ENCODE data around the gene NABP1. TPM values are rescaled to one million over a fixed set of nuclear protein-coding genes. Genes with fewer than 3 reads are reported as not detected.

NABP1 gene
- polyA plus RNA-seq, 2 donors = 26.8 to 62.5 TPM

- H3K4me3 ChIP-seq (ENCODE audit: low read depth in 1 of 2, low read length in 2 of 2) = no peak overlapping the region
- peaks cover 0 to 3% of the 10 kb centered on the region in 2 donors for H3K4me1 ChIP-seq (ENCODE audit: control insufficient read depth in 2 of 2, insufficient read depth in 2 of 2, low read length in 1 of 2)
- H3K9me3 ChIP-seq (ENCODE audit: control insufficient read depth in 2 of 2, insufficient read depth in 1 of 2, low read depth in 1 of 2, low read length in 1 of 2) = no peaks in the 10 kb centered on the region
- WGBS, 2 donors = 52 to 67% methylated on average over 2 of the region's 2 CpGs
- no peaks in the 10 kb centered on the region for H3K27me3 ChIP-seq (ENCODE audit: control insufficient read depth in 1 of 2, insufficient read depth in 2 of 2, low read length in 2 of 2)
- H3K27ac ChIP-seq (ENCODE audit: low read depth in 2 of 2, low read length in 1 of 2) = no peak overlapping the region
- no peaks in the 10 kb centered on the region for H3K36me3 ChIP-seq (ENCODE audit: control insufficient read depth in 2 of 2, insufficient read depth in 2 of 2, low read length in 1 of 2)
Measured at GRCh38 chr2:191701696-191702095, 23.8 kb downstream of the NABP1 start.

- WGBS, 2 donors = 84 to 86% methylated on average over 7 of the region's 7 CpGs
- Histone ChIP-seq H3K4me3 (ENCODE audit: low read depth in 1 of 2, low read length in 2 of 2) (no peak overlapping the region), H3K36me3 (ENCODE audit: control insufficient read depth in 2 of 2, insufficient read depth in 2 of 2, low read length in 1 of 2) (no peaks in the 10 kb centered on the region)
Measured at GRCh38 chr2:191703079-191703725, 25.3 kb downstream of the NABP1 start.

DNA sequence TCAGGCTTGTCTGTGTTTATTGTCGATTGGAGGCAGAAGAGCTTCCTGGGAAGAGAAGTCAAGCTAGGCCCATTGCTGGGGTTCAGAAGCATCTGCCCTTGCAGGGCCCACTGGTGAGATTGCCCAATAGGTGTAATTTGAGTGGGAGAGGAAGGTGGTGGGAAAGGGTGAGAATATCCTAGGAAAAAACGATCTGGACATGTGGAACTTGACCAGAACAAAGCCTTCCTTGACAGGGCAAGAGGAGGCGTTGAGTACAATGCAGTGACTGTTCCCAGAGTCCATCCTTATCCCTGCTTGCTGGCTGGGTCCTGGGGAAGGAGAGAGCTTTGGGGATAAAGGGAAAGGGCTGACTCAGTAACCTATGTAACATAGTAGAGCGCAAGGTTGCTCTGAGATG, 27.1 kb downstream of the NABP1 start:
- Histone ChIP-seq H3K36me3 (ENCODE audit: control insufficient read depth in 2 of 2, insufficient read depth in 2 of 2, low read length in 1 of 2) (no peaks in the 10 kb centered on the region), H3K4me1 (ENCODE audit: control insufficient read depth in 2 of 2, insufficient read depth in 2 of 2, low read length in 1 of 2) (peaks cover 0 to 3% of the 10 kb centered on the region in 2 donors), H3K27me3 (ENCODE audit: control insufficient read depth in 1 of 2, insufficient read depth in 2 of 2, low read length in 2 of 2) (no peaks in the 10 kb centered on the region), H3K4me3 (ENCODE audit: low read depth in 1 of 2, low read length in 2 of 2) (no peak overlapping the region), H3K9me3 (ENCODE audit: control insufficient read depth in 2 of 2, insufficient read depth in 1 of 2, low read depth in 1 of 2, low read length in 1 of 2) (no peaks in the 10 kb centered on the region), H3K27ac (ENCODE audit: low read depth in 2 of 2, low read length in 1 of 2) (no peak overlapping the region)
- 85 to 88% methylated on average over 4 of the region's 4 CpGs for WGBS, 2 donors

More at GRCh38 chr2:191703079-191703725, 25.3 kb downstream of the NABP1 start:
- no peaks in the 10 kb centered on the region for H3K9me3 ChIP-seq (ENCODE audit: control insufficient read depth in 2 of 2, insufficient read depth in 1 of 2, low read depth in 1 of 2, low read length in 1 of 2)
- peaks cover 0 to 3% of the 10 kb centered on the region in 2 donors for H3K4me1 ChIP-seq (ENCODE audit: control insufficient read depth in 2 of 2, insufficient read depth in 2 of 2, low read length in 1 of 2)
- no peak overlapping the region for H3K27ac ChIP-seq (ENCODE audit: low read depth in 2 of 2, low read length in 1 of 2)
- no peaks in the 10 kb centered on the region for H3K27me3 ChIP-seq (ENCODE audit: control insufficient read depth in 1 of 2, insufficient read depth in 2 of 2, low read length in 2 of 2)

DNA sequence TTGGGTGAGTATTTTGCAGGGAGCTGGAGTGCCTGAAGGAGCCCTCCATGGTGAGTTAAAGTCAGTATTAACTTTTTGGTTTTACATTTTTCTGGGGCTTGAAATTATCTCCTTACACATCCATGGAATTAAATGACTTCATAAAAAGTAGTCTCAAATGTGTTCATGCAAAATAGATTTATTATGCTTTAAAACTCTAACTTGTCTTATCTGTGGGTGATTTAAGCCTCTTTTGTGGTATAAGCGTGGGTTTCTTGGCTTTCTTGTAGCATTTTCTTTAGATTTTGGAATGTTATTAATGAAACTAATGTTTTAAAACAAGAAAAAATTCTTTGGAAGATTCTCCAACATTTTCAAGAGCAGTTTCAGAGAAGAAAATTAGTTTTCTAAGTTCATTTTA, 27.8 kb downstream of the NABP1 start:
- H3K27ac ChIP-seq (ENCODE audit: low read depth in 2 of 2, low read length in 1 of 2) = no peak overlapping the region
- H3K36me3 ChIP-seq (ENCODE audit: control insufficient read depth in 2 of 2, insufficient read depth in 2 of 2, low read length in 1 of 2) = no peaks in the 10 kb centered on the region
- H3K4me3 ChIP-seq (ENCODE audit: low read depth in 1 of 2, low read length in 2 of 2) = no peak overlapping the region
- 84 to 86% methylated on average over 1 of the region's 1 CpG for WGBS, 2 donors
- no peaks in the 10 kb centered on the region for H3K9me3 ChIP-seq (ENCODE audit: control insufficient read depth in 2 of 2, insufficient read depth in 1 of 2, low read depth in 1 of 2, low read length in 1 of 2)
- no peaks in the 10 kb centered on the region for H3K27me3 ChIP-seq (ENCODE audit: control insufficient read depth in 1 of 2, insufficient read depth in 2 of 2, low read length in 2 of 2)
- peaks cover 0 to 3% of the 10 kb centered on the region in 2 donors for H3K4me1 ChIP-seq (ENCODE audit: control insufficient read depth in 2 of 2, insufficient read depth in 2 of 2, low read length in 1 of 2)

- H3K27ac ChIP-seq (ENCODE audit: low read depth in 2 of 2, low read length in 1 of 2) = no peak overlapping the region
- H3K4me1 ChIP-seq (ENCODE audit: control insufficient read depth in 2 of 2, insufficient read depth in 2 of 2, low read length in 1 of 2) = peaks cover 0 to 3% of the 10 kb centered on the region in 2 donors
- no peaks in the 10 kb centered on the region for H3K36me3 ChIP-seq (ENCODE audit: control insufficient read depth in 2 of 2, insufficient read depth in 2 of 2, low read length in 1 of 2)
- no peaks in the 10 kb centered on the region for H3K9me3 ChIP-seq (ENCODE audit: control insufficient read depth in 2 of 2, insufficient read depth in 1 of 2, low read depth in 1 of 2, low read length in 1 of 2)
- WGBS, 2 donors = 76 to 87% methylated on average over 2 of the region's 2 CpGs
- no peak overlapping the region for H3K4me3 ChIP-seq (ENCODE audit: low read depth in 1 of 2, low read length in 2 of 2)
- H3K27me3 ChIP-seq (ENCODE audit: control insufficient read depth in 1 of 2, insufficient read depth in 2 of 2, low read length in 2 of 2) = no peaks in the 10 kb centered on the region
Measured at GRCh38 chr2:191706791-191707190, 28.9 kb downstream of the NABP1 start.

- WGBS, 2 donors = 58 to 79% methylated on average over 2 of the region's 2 CpGs
- Histone ChIP-seq H3K27me3 (ENCODE audit: control insufficient read depth in 1 of 2, insufficient read depth in 2 of 2, low read length in 2 of 2) (no peaks in the 10 kb centered on the region), H3K4me1 (ENCODE audit: control insufficient read depth in 2 of 2, insufficient read depth in 2 of 2, low read length in 1 of 2) (peaks cover 0 to 3% of the 10 kb centered on the region in 2 donors), H3K36me3 (ENCODE audit: control insufficient read depth in 2 of 2, insufficient read depth in 2 of 2, low read length in 1 of 2) (no peaks in the 10 kb centered on the region), H3K27ac (ENCODE audit: low read depth in 2 of 2, low read length in 1 of 2) (no peak overlapping the region), H3K4me3 (ENCODE audit: low read depth in 1 of 2, low read length in 2 of 2) (no peak overlapping the region), H3K9me3 (ENCODE audit: control insufficient read depth in 2 of 2, insufficient read depth in 1 of 2, low read depth in 1 of 2, low read length in 1 of 2) (no peaks in the 10 kb centered on the region)
Measured at GRCh38 chr2:191707542-191707941, 29.6 kb downstream of the NABP1 start.

DNA sequence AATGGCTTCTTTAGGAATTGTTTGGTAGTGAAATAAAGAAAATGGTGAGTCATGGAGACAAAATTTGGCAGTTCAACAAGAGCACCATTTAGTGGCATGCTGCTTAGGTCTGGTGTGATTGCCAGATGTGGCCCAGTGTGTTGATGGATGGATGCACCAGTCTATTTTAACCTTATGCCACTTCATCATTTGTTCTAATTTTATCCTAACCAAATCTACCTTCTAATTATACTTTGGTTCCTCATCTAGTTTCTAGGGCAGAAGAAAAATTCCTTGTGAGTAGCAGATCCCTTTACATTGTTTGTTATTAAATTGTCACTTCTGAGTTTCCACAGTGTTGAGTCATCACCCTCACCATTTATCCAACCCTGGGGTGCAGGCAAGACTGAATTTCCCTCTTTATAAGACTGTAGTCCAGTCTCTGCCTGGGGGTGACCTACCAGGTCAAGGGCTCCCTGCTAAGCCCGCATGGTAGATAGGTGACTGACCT, 32.5 kb downstream of the NABP1 start:
- H3K4me1 ChIP-seq (ENCODE audit: control insufficient read depth in 2 of 2, insufficient read depth in 2 of 2, low read length in 1 of 2) = peaks cover 0 to under 1% of the 10 kb centered on the region in 2 donors
- H3K4me3 ChIP-seq (ENCODE audit: low read depth in 1 of 2, low read length in 2 of 2) = no peak overlapping the region
- WGBS, 2 donors = 84 to 89% methylated on average over 1 of the region's 1 CpG
- no peaks in the 10 kb centered on the region for H3K36me3 ChIP-seq (ENCODE audit: control insufficient read depth in 2 of 2, insufficient read depth in 2 of 2, low read length in 1 of 2)
- no peaks in the 10 kb centered on the region for H3K27me3 ChIP-seq (ENCODE audit: control insufficient read depth in 1 of 2, insufficient read depth in 2 of 2, low read length in 2 of 2)
- H3K27ac ChIP-seq (ENCODE audit: low read depth in 2 of 2, low read length in 1 of 2) = no peak overlapping the region
- no peaks in the 10 kb centered on the region for H3K9me3 ChIP-seq (ENCODE audit: control insufficient read depth in 2 of 2, insufficient read depth in 1 of 2, low read depth in 1 of 2, low read length in 1 of 2)

GRCh38 chr2:191711621-191712020, 33.7 kb downstream of the NABP1 start:
- Histone ChIP-seq H3K27me3 (ENCODE audit: control insufficient read depth in 1 of 2, insufficient read depth in 2 of 2, low read length in 2 of 2) (no peaks in the 10 kb centered on the region), H3K4me3 (ENCODE audit: low read depth in 1 of 2, low read length in 2 of 2) (no peak overlapping the region), H3K36me3 (ENCODE audit: control insufficient read depth in 2 of 2, insufficient read depth in 2 of 2, low read length in 1 of 2) (no peaks in the 10 kb centered on the region), H3K27ac (ENCODE audit: low read depth in 2 of 2, low read length in 1 of 2) (no peak overlapping the region), H3K9me3 (ENCODE audit: control insufficient read depth in 2 of 2, insufficient read depth in 1 of 2, low read depth in 1 of 2, low read length in 1 of 2) (no peaks in the 10 kb centered on the region), H3K4me1 (ENCODE audit: control insufficient read depth in 2 of 2, insufficient read depth in 2 of 2, low read length in 1 of 2) (no peaks in the 10 kb centered on the region)
- 89 to 94% methylated on average over 2 of the region's 2 CpGs for WGBS, 2 donors

GRCh38 chr2:191713837-191714236, 35.9 kb downstream of the NABP1 start:
- Histone ChIP-seq H3K9me3 (ENCODE audit: control insufficient read depth in 2 of 2, insufficient read depth in 1 of 2, low read depth in 1 of 2, low read length in 1 of 2) (no peaks in the 10 kb centered on the region), H3K27ac (ENCODE audit: low read depth in 2 of 2, low read length in 1 of 2) (no peak overlapping the region), H3K27me3 (ENCODE audit: control insufficient read depth in 1 of 2, insufficient read depth in 2 of 2, low read length in 2 of 2) (no peaks in the 10 kb centered on the region), H3K36me3 (ENCODE audit: control insufficient read depth in 2 of 2, insufficient read depth in 2 of 2, low read length in 1 of 2) (no peaks in the 10 kb centered on the region), H3K4me3 (ENCODE audit: low read depth in 1 of 2, low read length in 2 of 2) (no peak overlapping the region), H3K4me1 (ENCODE audit: control insufficient read depth in 2 of 2, insufficient read depth in 2 of 2, low read length in 1 of 2) (no peaks in the 10 kb centered on the region)
- WGBS, 2 donors = 56 to 76% methylated on average over 1 of the region's 1 CpG

DNA sequence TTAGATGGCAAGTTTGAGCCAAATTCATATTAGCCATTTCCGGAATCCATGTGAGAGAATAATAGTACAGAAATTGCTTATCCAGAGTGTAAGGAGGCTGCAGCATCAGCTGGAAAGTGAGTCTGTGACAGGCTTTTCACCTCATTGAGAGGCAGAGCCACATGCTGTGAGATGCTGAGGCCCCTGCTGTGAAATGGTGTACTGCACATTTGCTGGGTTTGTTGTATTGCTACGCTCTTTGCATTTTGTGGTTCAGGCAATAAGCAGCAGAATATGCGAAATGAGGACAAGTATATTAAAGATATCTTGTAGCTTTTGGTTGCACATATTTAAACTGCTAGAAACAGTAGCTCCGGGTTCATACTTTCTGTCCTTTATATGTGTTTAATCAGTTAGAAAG, 37.0 kb downstream of the NABP1 start:
- Histone ChIP-seq H3K9me3 (ENCODE audit: control insufficient read depth in 2 of 2, insufficient read depth in 1 of 2, low read depth in 1 of 2, low read length in 1 of 2) (no peaks in the 10 kb centered on the region), H3K4me3 (ENCODE audit: low read depth in 1 of 2, low read length in 2 of 2) (no peak overlapping the region), H3K4me1 (ENCODE audit: control insufficient read depth in 2 of 2, insufficient read depth in 2 of 2, low read length in 1 of 2) (no peaks in the 10 kb centered on the region), H3K27ac (ENCODE audit: low read depth in 2 of 2, low read length in 1 of 2) (no peak overlapping the region), H3K36me3 (ENCODE audit: control insufficient read depth in 2 of 2, insufficient read depth in 2 of 2, low read length in 1 of 2) (no peaks in the 10 kb centered on the region), H3K27me3 (ENCODE audit: control insufficient read depth in 1 of 2, insufficient read depth in 2 of 2, low read length in 2 of 2) (no peaks in the 10 kb centered on the region)
- WGBS, 2 donors = 94 to 95% methylated on average over 4 of the region's 4 CpGs
